Esophagus (tissue), 2 donors: ENCODE results near the gene FAM200C. TPM values are rescaled to one million over a fixed set of nuclear protein-coding genes. Genes with fewer than 3 reads are reported as not detected.

Experiments used
- H3K27ac ChIP-seq, 2 donors: one replicate each; pipeline ENCODE4 v1.5.1; 2013; ENCODE audit warnings: low read depth in 2 of 2, mild to moderate bottlenecking in 2 of 2, inconsistent platforms in 1 of 2, low read length in 1 of 2, moderate library complexity in 1 of 2
- H3K27me3 ChIP-seq, 2 donors: one replicate each; pipeline ENCODE4 v1.6.1; 2013; ENCODE audit warnings: low read length in 2 of 2, control low read depth in 1 of 2, mild to moderate bottlenecking in 1 of 2; ENCODE audit not compliant: insufficient read depth in 2 of 2, control insufficient read depth in 1 of 2
- H3K36me3 ChIP-seq, 2 donors: one replicate each; pipeline ENCODE4 v1.6.1; 2013; ENCODE audit warnings: low read length in 1 of 2; ENCODE audit not compliant: control insufficient read depth in 2 of 2, insufficient read depth in 2 of 2
- H3K4me1 ChIP-seq, 2 donors: one replicate each; pipeline ENCODE4 v1.6.1; 2013; ENCODE audit warnings: low read length in 1 of 2; ENCODE audit not compliant: control insufficient read depth in 2 of 2, insufficient read depth in 2 of 2
- H3K4me3 ChIP-seq, 2 donors: one replicate each; pipeline ENCODE4 v1.5.1; 2013; ENCODE audit warnings: low read length in 2 of 2, mild to moderate bottlenecking in 2 of 2, low read depth in 1 of 2, moderate library complexity in 1 of 2
- H3K9me3 ChIP-seq, 2 donors: one replicate each; pipeline ENCODE4 v1.6.1; 2013; ENCODE audit warnings: mild to moderate bottlenecking in 2 of 2, low read depth in 1 of 2, low read length in 1 of 2, moderate library complexity in 1 of 2; ENCODE audit not compliant: control insufficient read depth in 2 of 2, insufficient read depth in 1 of 2
- WGBS, 2 donors: extraction: QIAGEN DNeasy Blood & Tissue Kit; methylation state at CpG; one replicate each; pipeline ENCODE4 v1.1.7; 2013; 5-methylcytosine and 5-hydroxymethylcytosine counted together
- polyA plus RNA-seq, 2 donors: library from polyadenylated mRNA; stranded (reverse); fragments of 200-250 nt; gene quantifications; one replicate each; pipeline ENCODE4 v1.2.3, GENCODE V29; 2013
- donor health status: healthy with polysubstance abuse.
- donor health status: Bipolar disorder and iron deficiency.

Gene FAM200C
- polyA plus RNA-seq, 2 donors = 0.93 to 1.9 TPM

DNA sequence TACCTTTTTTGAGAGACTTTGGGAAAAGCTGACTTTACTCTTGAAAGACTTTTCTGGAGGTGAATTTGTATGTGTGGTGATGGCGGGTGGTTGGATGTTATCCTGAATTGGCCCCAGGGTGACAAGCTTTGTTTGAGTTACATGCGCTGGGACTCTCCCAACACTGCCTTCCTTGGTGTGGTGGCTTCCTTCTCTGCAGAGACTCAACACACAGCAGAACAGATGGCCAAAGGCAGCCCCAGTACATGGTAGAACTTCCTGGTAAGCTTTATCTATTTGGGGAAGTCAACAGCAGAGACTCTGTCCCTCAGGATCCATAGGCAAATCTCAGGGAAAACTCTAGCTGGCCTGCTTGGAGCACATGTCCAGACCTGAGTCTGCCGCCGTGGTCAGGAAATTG lies 47.5 kb downstream of the FAM200C start:
- H3K4me1 ChIP-seq = no peaks in the 10 kb centered on the region
- no peak overlapping the region for H3K27ac ChIP-seq
- H3K4me3 ChIP-seq = no peak overlapping the region
- no peaks in the 10 kb centered on the region for H3K9me3 ChIP-seq
- no peaks in the 10 kb centered on the region for H3K36me3 ChIP-seq
- 88 to 92% methylated on average over 4 of the region's 4 CpGs for WGBS, 2 donors
- no peaks in the 10 kb centered on the region for H3K27me3 ChIP-seq

DNA sequence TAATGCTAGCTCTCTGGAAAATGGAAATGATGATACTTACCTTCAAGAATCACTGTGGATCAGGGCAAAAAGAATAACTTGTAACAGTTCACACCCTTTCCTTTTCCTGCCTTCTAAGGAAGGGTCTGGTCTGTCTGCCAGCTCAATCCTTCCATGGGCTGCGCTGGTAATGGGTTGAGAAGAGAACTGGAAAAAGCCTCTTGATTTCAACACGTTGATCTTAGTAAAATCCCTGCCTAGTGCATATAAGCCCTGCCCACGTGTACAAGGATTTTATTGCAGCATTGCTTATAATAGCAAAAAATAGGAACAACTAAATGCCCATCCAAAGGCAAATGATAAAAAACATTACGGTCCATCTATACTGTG lies 49.9 kb downstream of the FAM200C start:
- no peaks in the 10 kb centered on the region for H3K36me3 ChIP-seq
- H3K27ac ChIP-seq = no peak overlapping the region
- no peaks in the 10 kb centered on the region for H3K9me3 ChIP-seq
- H3K4me3 ChIP-seq = no peak overlapping the region
- H3K4me1 ChIP-seq = no peaks in the 10 kb centered on the region
- WGBS, 2 donors = 76 to 79% methylated on average over 4 of the region's 4 CpGs
- no peaks in the 10 kb centered on the region for H3K27me3 ChIP-seq

DNA sequence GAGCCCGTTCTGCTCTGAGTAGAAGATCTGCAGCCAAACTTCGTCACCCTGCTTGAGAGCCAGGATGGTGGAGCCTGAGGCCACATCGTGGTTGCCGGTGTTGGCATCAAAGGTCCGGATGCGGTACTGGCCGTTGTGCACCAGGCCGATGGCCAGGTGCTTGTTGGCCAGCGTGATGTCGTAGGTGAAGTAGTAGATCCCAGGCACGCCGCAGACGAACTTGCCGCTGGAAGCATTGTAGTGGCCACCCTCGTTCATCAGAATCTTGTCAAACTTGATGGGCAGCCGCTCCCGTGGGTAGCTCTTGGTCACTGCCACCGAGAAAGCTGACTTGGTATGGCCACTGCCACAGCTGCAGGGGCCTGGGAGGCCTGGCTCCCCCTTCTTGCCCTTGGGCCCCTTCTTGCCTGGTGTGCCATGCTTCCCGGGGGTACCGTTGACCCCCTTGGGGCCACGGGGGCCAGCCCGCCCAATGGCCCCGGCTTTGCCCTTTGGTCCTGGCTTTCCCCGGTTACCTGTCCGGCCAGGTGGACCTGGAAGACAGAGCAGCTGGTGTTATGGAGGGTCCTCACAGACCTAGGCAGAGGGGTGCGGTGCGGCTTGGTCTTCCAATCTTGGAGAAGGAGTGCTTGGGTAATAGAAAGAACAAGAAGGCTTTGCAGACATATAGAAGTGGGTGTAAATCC lies 50.5 kb downstream of the FAM200C start:
- Histone ChIP-seq H3K36me3 (no peaks in the 10 kb centered on the region), H3K4me3 (no peak overlapping the region), H3K9me3 (no peaks in the 10 kb centered on the region), H3K4me1 (no peaks in the 10 kb centered on the region), H3K27me3 (no peaks in the 10 kb centered on the region), H3K27ac (no peak overlapping the region)
- 93 to 95% methylated on average over 26 to 27 of the region's 27 CpGs for whole genome bisulfite sequencing, 2 donors

GRCh38 chr5:160348080-160348479 lies 51.8 kb downstream of the FAM200C start:
- Histone ChIP-seq H3K36me3 (no peaks in the 10 kb centered on the region), H3K4me3 (no peak overlapping the region), H3K4me1 (no peaks in the 10 kb centered on the region), H3K27me3 (no peaks in the 10 kb centered on the region), H3K9me3 (no peaks in the 10 kb centered on the region), H3K27ac (no peak overlapping the region)
- 86 to 88% methylated on average over 11 of the region's 11 CpGs for WGBS, 2 donors

- Histone ChIP-seq H3K4me1 (no peaks in the 10 kb centered on the region), H3K9me3 (no peaks in the 10 kb centered on the region), H3K4me3 (no peak overlapping the region), H3K27ac (no peak overlapping the region), H3K27me3 (no peaks in the 10 kb centered on the region), H3K36me3 (no peaks in the 10 kb centered on the region)
- 66% methylated on average over 6 of the region's 6 CpGs for WGBS, 2 donors
Observed at GRCh38 chr5:160347448-160347847, 52.4 kb downstream of the FAM200C start.

Other genes starting within 250 kb of the FAM200C start
- 1 to 10 TPM; 1.1 to 1.8 TPM for gene FABP6, start 170.5 kb downstream of the FAM200C start, polyA plus RNA-seq
- under 1 TPM; 0.44 to 0.59 TPM for gene CCNJL, start 87.5 kb downstream of the FAM200C start, polyA plus RNA-seq
- under 1 TPM; 0.53 to 0.69 TPM for gene C1QTNF2, start 29.4 kb downstream of the FAM200C start, polyA plus RNA-seq
- 10 to 100 TPM; 22.8 to 23.9 TPM for gene SLU7, start 19.0 kb upstream of the FAM200C start, polyA plus RNA-seq
- 100 to 1,000 TPM in 1 of 2 donors, 10 to 100 TPM in 1; 96.5 to 118 TPM for gene PTTG1, start 21.8 kb upstream of the FAM200C start, polyA plus RNA-seq